K562 (cell line): Measurements from ENCODE around the gene CHL1. TPM values are rescaled to one million over a fixed set of nuclear protein-coding genes. Genes with fewer than 3 reads are reported as not detected.

ENCODE experiments used
- ATAC-seq: fragments of 200-7000 bp; cut with Tn5 transposase; 3 replicates; pipeline ENCODE4 v1.9.1; 2020; ENCODE audit warnings: moderate library complexity
- BruUV-seq: library from RNA; stranded (reverse); fragments of 400-500 nt; replicated peaks from 2 replicates; lab custom pipeline; 2021; lab: Mats Ljungman, UMichigan
- CTCF ChIA-PET: fragments of 300-600 bp; formaldehyde crosslinking; extraction: SDS; loops from one replicate; lab custom pipeline; 2021; ENCODE audit warnings: low intra/inter-chr PET ratio; lab: Yijun Ruan, JAX
- POLR2A ChIA-PET: fragments of 300-600, 350-650 bp; sonication (Branson Sonifier 250); formaldehyde crosslinking; extraction: SDS; loops from one replicate; lab custom pipeline; 2021; ENCODE audit warnings: antibody characterized with exemption, inconsistent platforms; lab: Yijun Ruan, JAX
- DNase-seq, 4 experiments: peaks; one replicate each; pipeline versions ENCODE4 v3.0.0 to v3.0.0-alpha.2; 2011 to 2018; ENCODE audit warnings: low spot score in 3 of 4, mixed read lengths in 3 of 4; ENCODE audit errors: extremely low read depth in 1 of 4
- FAIRE-seq: peaks from 2 replicates; lab custom pipeline; 2011; peaks lifted over from hg19 to GRCh38; lab: Jason Lieb, UNC
- H2AFZ ChIP-seq: 2 replicates; pipeline ENCODE4 v1.6.0; 2011; ENCODE audit warnings: low read depth, low read length, control low read depth, inconsistent platforms
- H3K27ac ChIP-seq: fragments of 200-600 bp; 3 replicates; pipeline ENCODE4 v1.8.0; 2011; ENCODE audit warnings: low read depth, mild to moderate bottlenecking, control low read depth, inconsistent platforms, low read length, moderate library complexity, mixed read lengths; ENCODE audit errors: extremely low read depth
- H3K27me3 ChIP-seq, 2 experiments: fragments of 300-600 bp in 1 of 2; 2 replicates in 1 of 2; 3 replicates in 1 of 2; pipeline versions ENCODE4 v1.6.0 to v1.8.0; 2011; ENCODE audit warnings: inconsistent platforms in 2 of 2, low read length in 2 of 2, mild to moderate bottlenecking in 1 of 2, mixed read lengths in 1 of 2, moderate library complexity in 1 of 2; ENCODE audit not compliant: control insufficient read depth in 2 of 2, insufficient read depth in 2 of 2
- H3K36me3 ChIP-seq: fragments of 300-600 bp; 3 replicates; pipeline ENCODE4 v1.8.0; 2011; ENCODE audit warnings: mild to moderate bottlenecking, low read length, inconsistent platforms; ENCODE audit not compliant: control insufficient read depth, insufficient read depth
- H3K4me1 ChIP-seq, 2 experiments: fragments of 200-600 bp in 1 of 2; replicated peaks in 1 of 2; 2 replicates in 1 of 2; 3 replicates in 1 of 2; pipeline versions ENCODE4 v1.5.1 to v1.8.0; 2011; ENCODE audit warnings: inconsistent platforms in 2 of 2, low read length in 2 of 2, mild to moderate bottlenecking in 1 of 2, mixed read lengths in 1 of 2, moderate library complexity in 1 of 2; ENCODE audit not compliant: control insufficient read depth in 2 of 2, insufficient read depth in 2 of 2
- H3K4me2 ChIP-seq: 2 replicates; pipeline ENCODE4 v1.6.1; 2011; ENCODE audit warnings: low read length, control low read depth, inconsistent platforms, mixed read lengths; ENCODE audit not compliant: insufficient read depth
- H3K4me3 ChIP-seq: fragments of 200-600 bp; sonication (generic), shearing (Covaris generic); 2 replicates; pipeline ENCODE4 v1.5.1; 2016; ENCODE audit warnings: control low read depth, inconsistent platforms
- H3K79me2 ChIP-seq: fragments of 200-600 bp; 3 replicates; pipeline ENCODE4 v1.8.0; 2011; ENCODE audit warnings: low read length, inconsistent platforms; ENCODE audit not compliant: control insufficient read depth, insufficient read depth
- H3K9ac ChIP-seq, 2 experiments: 2 replicates each; pipeline versions ENCODE4 v1.6.0 to v1.6.1; 2011; ENCODE audit warnings: low read depth in 2 of 2, low read length in 2 of 2, control low read depth in 1 of 2, inconsistent platforms in 1 of 2, mild to moderate bottlenecking in 1 of 2, mixed read lengths in 1 of 2; ENCODE audit not compliant: insufficient read depth in 1 of 2
- H3K9me1 ChIP-seq: one replicate; pipeline ENCODE4 v1.6.0; 2011; ENCODE audit warnings: inconsistent platforms, mild to moderate bottlenecking, low read length, moderate library complexity; ENCODE audit not compliant: control insufficient read depth, insufficient read depth
- H3K9me3 ChIP-seq: replicated peaks from 2 replicates; pipeline ENCODE4 v1.5.1; 2011; ENCODE audit warnings: low read depth, low read length, inconsistent platforms; ENCODE audit not compliant: control insufficient read depth, insufficient read depth
- H4K20me1 ChIP-seq: replicated peaks from 2 replicates; pipeline ENCODE4 v1.6.1; 2011; ENCODE audit warnings: low read length, inconsistent platforms, mixed read lengths; ENCODE audit not compliant: control insufficient read depth, insufficient read depth
- CBX2 ChIP-seq: fragments of 200-600 bp; sonication (generic); IDR thresholded peaks from one replicate; pipeline ENCODE4 v1.6.1; 2012; ENCODE audit warnings: mild to moderate bottlenecking, low read length, inconsistent platforms; ENCODE audit not compliant: insufficient read depth, poor library complexity, severe bottlenecking
- CHCHD3 ChIP-seq: fragments of 250-450 bp; sonication (Bioruptor Pico); IDR thresholded peaks from 2 replicates; pipeline ENCODE4 v2.1.2; 2022; ENCODE audit warnings: mild to moderate bottlenecking
- ESRRB ChIP-seq: fragments of 250-450 bp; sonication (Bioruptor Pico); IDR thresholded peaks from 2 replicates; pipeline ENCODE4 v1.5.0; 2020; ENCODE audit warnings: mild to moderate bottlenecking, moderate library complexity, borderline replicate concordance
- HOXB6 ChIP-seq: fragments of 250-450 bp; sonication (Bioruptor Pico); IDR thresholded peaks from 2 replicates; pipeline ENCODE4 v1.5.1; 2022; ENCODE audit warnings: mild to moderate bottlenecking, borderline replicate concordance
- KAT2B ChIP-seq: IDR thresholded peaks from one replicate; pipeline ENCODE4 v1.6.1; 2012; ENCODE audit warnings: low read depth, mild to moderate bottlenecking, control low read depth, inconsistent platforms, low read length, moderate library complexity
- NCOA2 ChIP-seq, 2 experiments: fragments of 450-650 bp; IDR thresholded peaks; 2 replicates each; pipeline ENCODE4 v1.6.1; 2018; ENCODE audit warnings: mild to moderate bottlenecking in 2 of 2, moderate library complexity in 1 of 2; ENCODE audit not compliant: partially characterized antibody in 2 of 2
- NUFIP1 ChIP-seq: fragments of 450-650 bp; IDR thresholded peaks from 2 replicates; pipeline ENCODE4 v1.6.1; 2018; ENCODE audit not compliant: partially characterized antibody
- PTTG1 ChIP-seq: fragments of 450-650 bp; IDR thresholded peaks from 2 replicates; pipeline ENCODE4 v1.6.1; 2016; ENCODE audit warnings: low read depth, mild to moderate bottlenecking, missing genetic modification characterization, missing compliant biosample characterization
- STAT5A ChIP-seq: IDR thresholded peaks from 2 replicates; pipeline ENCODE4 v1.6.1; 2012; ENCODE audit warnings: low read length, inconsistent platforms, borderline replicate concordance
- TSC22D4 ChIP-seq: fragments of 450-650 bp; IDR thresholded peaks from 2 replicates; pipeline ENCODE4 v1.6.1; 2016; ENCODE audit warnings: missing genetic modification characterization, missing biosample characterization, control low read depth
- ZNF589 ChIP-seq: fragments of 200-800 bp; sonication (Bioruptor generic); IDR thresholded peaks from 2 replicates; pipeline ENCODE4 v1.6.1; 2016; ENCODE audit warnings: low read depth, missing genetic modification characterization, missing compliant biosample characterization
- ZNF717 ChIP-seq: fragments of 250-450 bp; sonication (Bioruptor Pico); IDR thresholded peaks from 2 replicates; pipeline ENCODE4 v1.5.0; 2021
- WGBS: fragments of 100-300 bp; shearing (Covaris generic); methylation state at CpG from one replicate; pipeline ENCODE4 v1.1.6; 2016; ENCODE audit warnings: low coverage, mixed read lengths; ENCODE audit not compliant: insufficient coverage; ENCODE audit errors: missing lambda C conversion rate; 5-methylcytosine and 5-hydroxymethylcytosine counted together
- in situ Hi-C: fragments of 300-500 bp; cut with MboI; formaldehyde crosslinking; loops from 4 replicates; pipeline ENCODE4 v1.15.0; 2018; ENCODE audit warnings: inconsistent platforms, mixed read lengths
- intact Hi-C: fragments of 100-400 bp; cut with micrococcal nuclease; formaldehyde crosslinking; loops from 2 replicates; pipeline ENCODE4 v1.14.2; 2022
- polyA plus RNA-seq, 8 experiments: library from polyadenylated mRNA; depleted of rRNA in 4 of 8; stranded (reverse) in 5 of 8; unstranded in 3 of 8; fragments of >200 nt; fragmentation: Nextera tagmentation in 2 of 8; fragmentation: Illumina TruSeq in 1 of 8; extraction: Ambion mirVana in 2 of 8; extraction: Trizol in 1 of 8; gene quantifications; 2 replicates each; pipeline versions ENCODE4 v1.2.1 to v1.2.3, GENCODE V29; 2011 to 2014; ENCODE audit warnings: inconsistent platforms in 1 of 8, missing spikeins in 1 of 8
- total RNA-seq, 7 experiments: library from RNA; depleted of rRNA in 6 of 7; stranded (reverse); fragments of >200 nt in 6 of 7; fragmentation: Illumina TruSeq in 2 of 7; extraction: Trizol in 2 of 7; gene quantifications; 2 replicates each; pipeline versions ENCODE4 v1.2.1 to v1.2.3, GENCODE V29; 2011 to 2021; ENCODE audit warnings: low replicate concordance in 1 of 7
- TF ChIP-seq, protein P1 (sequence below): fragments of 450-650 bp; IDR thresholded peaks from 2 replicates; pipeline ENCODE4 v1.6.1; 2018; ENCODE audit warnings: mild to moderate bottlenecking, low read depth; ENCODE audit not compliant: partially characterized antibody
- TF ChIP-seq, protein P2 (sequence below): sonication (generic); formaldehyde crosslinking; IDR thresholded peaks from 2 replicates; pipeline ENCODE4 v1.8.1; 2023; ENCODE audit warnings: missing genetic modification reagents, mild to moderate bottlenecking, borderline replicate concordance

Gene CHL1
- total and polyA plus RNA-seq, 9 of the 15 experiments (the other 6 are each of a cell fraction or from before 2014, with no cell fraction given), result 0.02 TPM; not detected in 8

- no peak for TF ChIP-seq NCOA2 (IDR thresholded peaks at IDR 0.05; ENCODE audit: partially characterized antibody in 2 of 2)
These were observed 230.6 kb downstream of the CHL1 start (continued) for GRCh38 chr3:427128-427527.

DNA sequence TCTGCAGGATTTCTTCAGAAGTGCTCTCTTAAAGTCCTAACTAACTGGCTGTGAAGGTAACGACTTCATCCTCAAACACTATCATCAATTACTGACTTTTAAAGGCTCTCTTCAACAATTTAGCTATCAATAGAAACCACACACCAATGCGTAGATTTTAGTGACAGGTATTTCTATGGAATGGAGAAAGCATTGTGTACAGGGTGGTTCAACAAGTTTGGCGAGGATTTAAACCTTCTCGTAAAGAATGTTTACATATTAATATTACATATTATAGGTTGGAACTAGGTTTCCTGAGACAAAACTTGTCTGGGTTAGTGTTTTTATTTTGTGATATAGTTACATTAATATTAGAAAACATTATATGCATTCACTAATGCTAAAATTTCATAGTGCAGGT, 233.6 kb downstream of the CHL1 start:
- no peak overlapping the region for H3K27ac ChIP-seq
- no peak for FAIRE-seq
- BruUV-seq, result no TSS peak
- H4K20me1 ChIP-seq, result no peaks in the 10 kb centered on the region
- intact Hi-C loops (no loop called here), in situ Hi-C loops (no loop called here)
- no peaks in the 10 kb centered on the region for H3K36me3 ChIP-seq
- H3K4me3 ChIP-seq, result no peak overlapping the region
- H3K9me3 ChIP-seq, result no peaks in the 10 kb centered on the region; the same call in 1 of the 2 replicates
- H3K9me1 ChIP-seq, result no peaks in the 10 kb centered on the region
- under 1% methylated on average over 4 of the region's 4 CpGs for WGBS
- no peak overlapping the region for H3K4me2 ChIP-seq
- H3K9ac ChIP-seq, result no peak overlapping the region
- POLR2A ChIA-PET, result no interaction called here
- CTCF ChIA-PET, result no interaction called here
- no peak for DNase-seq
- no peak for ATAC-seq
- no peaks in the 10 kb centered on the region for H3K27me3 ChIP-seq
- H3K4me1 ChIP-seq, result no peaks in the 10 kb centered on the region
- no peaks in the 10 kb centered on the region; the same call in 2 of the 3 replicates for H3K79me2 ChIP-seq
- H2AFZ ChIP-seq, result no peak overlapping the region
- no peak for TF ChIP-seq ESRRB
- TF ChIP-seq, protein P1, sequence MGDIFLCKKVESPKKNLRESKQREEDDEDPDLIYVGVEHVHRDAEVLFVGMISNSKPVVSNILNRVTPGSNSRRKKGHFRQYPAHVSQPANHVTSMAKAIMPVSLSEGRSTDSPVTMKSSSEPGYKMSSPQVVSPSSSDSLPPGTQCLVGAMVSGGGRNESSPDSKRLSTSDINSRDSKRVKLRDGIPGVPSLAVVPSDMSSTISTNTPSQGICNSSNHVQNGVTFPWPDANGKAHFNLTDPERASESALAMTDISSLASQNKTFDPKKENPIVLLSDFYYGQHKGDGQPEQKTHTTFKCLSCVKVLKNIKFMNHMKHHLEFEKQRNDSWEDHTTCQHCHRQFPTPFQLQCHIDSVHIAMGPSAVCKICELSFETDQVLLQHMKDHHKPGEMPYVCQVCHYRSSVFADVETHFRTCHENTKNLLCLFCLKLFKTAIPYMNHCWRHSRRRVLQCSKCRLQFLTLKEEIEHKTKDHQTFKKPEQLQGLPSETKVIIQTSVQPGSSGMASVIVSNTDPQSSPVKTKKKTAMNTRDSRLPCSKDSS, result no peak
- no peak for TF ChIP-seq KAT2B
- no peak for TF ChIP-seq NUFIP1
- TF ChIP-seq CHCHD3 (CRISPR knock-in tag), result no peak
- TF ChIP-seq TSC22D4 (tag), result no peak
- no peak for TF ChIP-seq ZNF717 (CRISPR knock-in tag)
- TF ChIP-seq STAT5A, result no peak
- TF ChIP-seq CBX2, result no peak
- no peak for TF ChIP-seq PTTG1 (tag)
- no peak for TF ChIP-seq ZNF589
- TF ChIP-seq HOXB6 (CRISPR knock-in tag), result no peak
- TF ChIP-seq, protein P2, sequence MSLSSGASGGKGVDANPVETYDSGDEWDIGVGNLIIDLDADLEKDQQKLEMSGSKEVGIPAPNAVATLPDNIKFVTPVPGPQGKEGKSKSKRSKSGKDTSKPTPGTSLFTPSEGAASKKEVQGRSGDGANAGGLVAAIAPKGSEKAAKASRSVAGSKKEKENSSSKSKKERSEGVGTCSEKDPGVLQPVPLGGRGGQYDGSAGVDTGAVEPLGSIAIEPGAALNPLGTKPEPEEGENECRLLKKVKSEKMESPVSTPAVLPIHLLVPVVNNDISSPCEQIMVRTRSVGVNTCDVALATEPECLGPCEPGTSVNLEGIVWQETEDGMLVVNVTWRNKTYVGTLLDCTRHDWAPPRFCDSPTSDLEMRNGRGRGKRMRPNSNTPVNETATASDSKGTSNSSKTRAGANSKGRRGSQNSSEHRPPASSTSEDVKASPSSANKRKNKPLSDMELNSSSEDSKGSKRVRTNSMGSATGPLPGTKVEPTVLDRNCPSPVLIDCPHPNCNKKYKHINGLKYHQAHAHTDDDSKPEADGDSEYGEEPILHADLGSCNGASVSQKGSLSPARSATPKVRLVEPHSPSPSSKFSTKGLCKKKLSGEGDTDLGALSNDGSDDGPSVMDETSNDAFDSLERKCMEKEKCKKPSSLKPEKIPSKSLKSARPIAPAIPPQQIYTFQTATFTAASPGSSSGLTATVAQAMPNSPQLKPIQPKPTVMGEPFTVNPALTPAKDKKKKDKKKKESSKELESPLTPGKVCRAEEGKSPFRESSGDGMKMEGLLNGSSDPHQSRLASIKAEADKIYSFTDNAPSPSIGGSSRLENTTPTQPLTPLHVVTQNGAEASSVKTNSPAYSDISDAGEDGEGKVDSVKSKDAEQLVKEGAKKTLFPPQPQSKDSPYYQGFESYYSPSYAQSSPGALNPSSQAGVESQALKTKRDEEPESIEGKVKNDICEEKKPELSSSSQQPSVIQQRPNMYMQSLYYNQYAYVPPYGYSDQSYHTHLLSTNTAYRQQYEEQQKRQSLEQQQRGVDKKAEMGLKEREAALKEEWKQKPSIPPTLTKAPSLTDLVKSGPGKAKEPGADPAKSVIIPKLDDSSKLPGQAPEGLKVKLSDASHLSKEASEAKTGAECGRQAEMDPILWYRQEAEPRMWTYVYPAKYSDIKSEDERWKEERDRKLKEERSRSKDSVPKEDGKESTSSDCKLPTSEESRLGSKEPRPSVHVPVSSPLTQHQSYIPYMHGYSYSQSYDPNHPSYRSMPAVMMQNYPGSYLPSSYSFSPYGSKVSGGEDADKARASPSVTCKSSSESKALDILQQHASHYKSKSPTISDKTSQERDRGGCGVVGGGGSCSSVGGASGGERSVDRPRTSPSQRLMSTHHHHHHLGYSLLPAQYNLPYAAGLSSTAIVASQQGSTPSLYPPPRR (CRISPR knock-in tag), result no peak
